IMR-90 (cell line): Measurements from ENCODE around the gene ABCC4.

Experiments
- CEBPB ChIP-seq: IDR thresholded peaks from 2 replicates; pipeline ENCODE4 v1.6.1; 2012; ENCODE audit warnings: low read depth, low read length, improper control_type of control experiment
- CHD1 ChIP-seq: IDR thresholded peaks from 2 replicates; pipeline ENCODE4 v1.6.1; 2012; ENCODE audit warnings: low read depth, low read length, improper control_type of control experiment
- MAFK ChIP-seq: IDR thresholded peaks from 2 replicates; pipeline ENCODE4 v1.6.1; 2012; ENCODE audit warnings: low read depth, low read length, improper control_type of control experiment
- MAZ ChIP-seq: IDR thresholded peaks from 2 replicates; pipeline ENCODE4 v1.6.1; 2012; ENCODE audit warnings: low read depth, mild to moderate bottlenecking, low read length, improper control_type of control experiment, moderate library complexity, borderline replicate concordance
- MXI1 ChIP-seq: IDR thresholded peaks from 2 replicates; pipeline ENCODE4 v1.6.1; 2012; ENCODE audit warnings: low read depth, mild to moderate bottlenecking, low read length, moderate library complexity, borderline replicate concordance
- NFE2L2 ChIP-seq: fragments of 150-350 bp; IDR thresholded peaks from 2 replicates; pipeline ENCODE4 v1.6.1; 2016; ENCODE audit warnings: low read depth, mild to moderate bottlenecking, low read length
- POLR2A ChIP-seq: IDR thresholded peaks from 2 replicates; pipeline ENCODE4 v1.6.1; 2012; ENCODE audit warnings: mild to moderate bottlenecking, low read depth, low read length
- RAD21 ChIP-seq: IDR thresholded peaks from 2 replicates; pipeline ENCODE4 v1.6.1; 2012; ENCODE audit warnings: low read length, improper control_type of control experiment
- RCOR1 ChIP-seq: IDR thresholded peaks from 2 replicates; pipeline ENCODE4 v1.6.1; 2012; ENCODE audit warnings: mild to moderate bottlenecking, low read length, improper control_type of control experiment; ENCODE audit not compliant: insufficient replicate concordance
- RFX5 ChIP-seq: IDR thresholded peaks from 2 replicates; pipeline ENCODE4 v1.8.0; 2012; ENCODE audit warnings: low read depth, mild to moderate bottlenecking, low read length, moderate library complexity
- SMC3 ChIP-seq: fragments of 150-350 bp; IDR thresholded peaks from 2 replicates; pipeline ENCODE4 v1.6.1; 2016; ENCODE audit warnings: low read depth, mild to moderate bottlenecking, antibody characterized with exemption, low read length, moderate library complexity
- TF ChIP-seq, protein P1 (sequence below): conservative IDR thresholded peaks from 2 replicates; pipeline ENCODE4 v1.5.1; 2012; ENCODE audit warnings: mild to moderate bottlenecking, low read depth, low read length, improper control_type of control experiment
- TF ChIP-seq, protein P2 (sequence below): fragments of 150-350 bp; IDR thresholded peaks from 2 replicates; pipeline ENCODE4 v1.6.1; 2016; ENCODE audit warnings: low read depth, mild to moderate bottlenecking, low read length, moderate library complexity, borderline replicate concordance
- TF ChIP-seq, protein P3 (sequence below): fragments of 150-350 bp; IDR thresholded peaks from 2 replicates; pipeline ENCODE4 v1.6.1; 2017; ENCODE audit warnings: mild to moderate bottlenecking, antibody characterized with exemption, low read length, low read depth

DNA sequence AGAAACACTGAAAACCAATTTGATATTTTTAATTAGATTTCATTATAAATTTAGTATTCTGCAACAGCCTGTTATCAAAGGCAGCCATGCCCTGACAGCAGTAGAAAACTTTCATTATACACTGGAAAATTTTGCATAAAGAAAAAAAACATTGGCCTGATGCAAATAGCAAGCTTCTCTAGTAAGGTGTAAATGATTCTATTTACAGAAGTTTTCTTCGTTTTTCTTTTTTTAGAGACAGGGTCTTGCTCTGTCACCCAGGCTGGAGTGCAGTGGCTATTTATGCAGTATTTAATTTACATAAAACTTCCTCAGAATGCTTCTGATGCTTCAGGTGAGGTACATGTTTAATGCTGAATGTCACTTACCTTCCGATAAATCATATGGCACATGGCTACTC is 67.0 kb downstream of the ABCC4 start:
- TF ChIP-seq CEBPB, result no peak
- TF ChIP-seq, protein P1, sequence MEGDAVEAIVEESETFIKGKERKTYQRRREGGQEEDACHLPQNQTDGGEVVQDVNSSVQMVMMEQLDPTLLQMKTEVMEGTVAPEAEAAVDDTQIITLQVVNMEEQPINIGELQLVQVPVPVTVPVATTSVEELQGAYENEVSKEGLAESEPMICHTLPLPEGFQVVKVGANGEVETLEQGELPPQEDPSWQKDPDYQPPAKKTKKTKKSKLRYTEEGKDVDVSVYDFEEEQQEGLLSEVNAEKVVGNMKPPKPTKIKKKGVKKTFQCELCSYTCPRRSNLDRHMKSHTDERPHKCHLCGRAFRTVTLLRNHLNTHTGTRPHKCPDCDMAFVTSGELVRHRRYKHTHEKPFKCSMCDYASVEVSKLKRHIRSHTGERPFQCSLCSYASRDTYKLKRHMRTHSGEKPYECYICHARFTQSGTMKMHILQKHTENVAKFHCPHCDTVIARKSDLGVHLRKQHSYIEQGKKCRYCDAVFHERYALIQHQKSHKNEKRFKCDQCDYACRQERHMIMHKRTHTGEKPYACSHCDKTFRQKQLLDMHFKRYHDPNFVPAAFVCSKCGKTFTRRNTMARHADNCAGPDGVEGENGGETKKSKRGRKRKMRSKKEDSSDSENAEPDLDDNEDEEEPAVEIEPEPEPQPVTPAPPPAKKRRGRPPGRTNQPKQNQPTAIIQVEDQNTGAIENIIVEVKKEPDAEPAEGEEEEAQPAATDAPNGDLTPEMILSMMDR, result no peak
- TF ChIP-seq MAZ, result no peak
- TF ChIP-seq MXI1, result no peak
- no peak for TF ChIP-seq POLR2A
- no peak for TF ChIP-seq RCOR1
- TF ChIP-seq, protein P2, sequence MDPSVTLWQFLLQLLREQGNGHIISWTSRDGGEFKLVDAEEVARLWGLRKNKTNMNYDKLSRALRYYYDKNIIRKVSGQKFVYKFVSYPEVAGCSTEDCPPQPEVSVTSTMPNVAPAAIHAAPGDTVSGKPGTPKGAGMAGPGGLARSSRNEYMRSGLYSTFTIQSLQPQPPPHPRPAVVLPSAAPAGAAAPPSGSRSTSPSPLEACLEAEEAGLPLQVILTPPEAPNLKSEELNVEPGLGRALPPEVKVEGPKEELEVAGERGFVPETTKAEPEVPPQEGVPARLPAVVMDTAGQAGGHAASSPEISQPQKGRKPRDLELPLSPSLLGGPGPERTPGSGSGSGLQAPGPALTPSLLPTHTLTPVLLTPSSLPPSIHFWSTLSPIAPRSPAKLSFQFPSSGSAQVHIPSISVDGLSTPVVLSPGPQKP, result no peak
- TF ChIP-seq RAD21, result no peak
- no peak for TF ChIP-seq RFX5
- no peak for TF ChIP-seq SMC3
- TF ChIP-seq MAFK, result no peak
- TF ChIP-seq NFE2L2, result no peak
- TF ChIP-seq, protein P3, sequence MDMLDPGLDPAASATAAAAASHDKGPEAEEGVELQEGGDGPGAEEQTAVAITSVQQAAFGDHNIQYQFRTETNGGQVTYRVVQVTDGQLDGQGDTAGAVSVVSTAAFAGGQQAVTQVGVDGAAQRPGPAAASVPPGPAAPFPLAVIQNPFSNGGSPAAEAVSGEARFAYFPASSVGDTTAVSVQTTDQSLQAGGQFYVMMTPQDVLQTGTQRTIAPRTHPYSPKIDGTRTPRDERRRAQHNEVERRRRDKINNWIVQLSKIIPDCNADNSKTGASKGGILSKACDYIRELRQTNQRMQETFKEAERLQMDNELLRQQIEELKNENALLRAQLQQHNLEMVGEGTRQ, result no peak
- TF ChIP-seq CHD1, result no peak
